K562 (cell line): ENCODE results near the gene TNFAIP3. TPM values are rescaled to one million over a fixed set of nuclear protein-coding genes. Genes with fewer than 3 reads are reported as not detected.
A peak's percentile ranks its signal among the peaks of the same experiment; 100 is the strongest.

Source experiments
- BACH1 ChIP-seq: fragments of 200-800 bp; sonication (Bioruptor generic); IDR thresholded peaks from 2 replicates; pipeline ENCODE4 v1.6.1; 2016; ENCODE audit warnings: missing genetic modification characterization, missing compliant biosample characterization
- CC2D1A ChIP-seq: fragments of 450-650 bp; IDR thresholded peaks from 2 replicates; pipeline ENCODE4 v1.6.1; 2017; ENCODE audit warnings: mild to moderate bottlenecking
- COPS2 ChIP-seq: fragments of 450-650 bp; conservative IDR thresholded peaks from 2 replicates; pipeline ENCODE4 v1.6.1; 2016; ENCODE audit warnings: mild to moderate bottlenecking, moderate library complexity
- CREM ChIP-seq: IDR thresholded peaks from 2 replicates; pipeline ENCODE4 v1.6.1; 2014; ENCODE audit warnings: antibody characterized with exemption, low read depth
- CXXC5 ChIP-seq: fragments of 250-450 bp; sonication (Bioruptor Pico); IDR thresholded peaks from 2 replicates; pipeline ENCODE4 v1.8.0; 2022; ENCODE audit warnings: inconsistent platforms, mild to moderate bottlenecking, moderate library complexity
- DACH1 ChIP-seq: fragments of 450-650 bp; IDR thresholded peaks from 2 replicates; pipeline ENCODE4 v1.6.1; 2018; ENCODE audit not compliant: partially characterized antibody
- E2F6 ChIP-seq, 2 experiments: IDR thresholded peaks; 2 replicates each; pipeline ENCODE4 v1.6.1; 2011; ENCODE audit warnings: borderline replicate concordance in 1 of 2, control low read depth in 1 of 2, low read depth in 1 of 2, low read length in 1 of 2, mild to moderate bottlenecking in 1 of 2, mixed read lengths in 1 of 2, moderate library complexity in 1 of 2; ENCODE audit not compliant: insufficient read depth in 1 of 2, insufficient read length in 1 of 2, poor library complexity in 1 of 2, severe bottlenecking in 1 of 2; ENCODE audit errors: extremely low read depth in 1 of 2
- GATA2 ChIP-seq: sonication (generic); formaldehyde crosslinking; IDR thresholded peaks from 2 replicates; pipeline ENCODE4 v1.4.0; 2020; ENCODE audit warnings: mild to moderate bottlenecking, missing genetic modification reagents
- HLTF ChIP-seq: fragments of 450-650 bp; IDR thresholded peaks from 2 replicates; pipeline ENCODE4 v1.6.1; 2016
- JUNB ChIP-seq: fragments of 450-650 bp; formaldehyde crosslinking; conservative IDR thresholded peaks from 2 replicates; pipeline ENCODE4 v1.4.0; 2020; ENCODE audit warnings: mild to moderate bottlenecking
- KHSRP ChIP-seq: fragments of 450-650 bp; IDR thresholded peaks from 2 replicates; pipeline ENCODE4 v1.6.1; 2017
- KLF6 ChIP-seq: fragments of 250-450 bp; sonication (Bioruptor Pico); IDR thresholded peaks from 2 replicates; pipeline ENCODE4 v1.4.0; 2020; ENCODE audit warnings: mild to moderate bottlenecking, moderate library complexity, borderline replicate concordance
- MCM5 ChIP-seq: fragments of 450-650 bp; IDR thresholded peaks from 2 replicates; pipeline ENCODE4 v1.6.1; 2016; ENCODE audit warnings: low read depth
- MITF ChIP-seq: IDR thresholded peaks from 2 replicates; pipeline ENCODE4 v1.6.1; 2014; ENCODE audit warnings: antibody characterized with exemption
- NRF1 ChIP-seq, 2 experiments: fragments of 450-650 bp; IDR thresholded peaks in 1 of 2; conservative IDR thresholded peaks in 1 of 2; 2 replicates each; pipeline ENCODE4 v1.6.1; 2014; ENCODE audit warnings: mild to moderate bottlenecking in 2 of 2
- PML ChIP-seq: IDR thresholded peaks from 2 replicates; pipeline ENCODE4 v1.6.1; 2012; ENCODE audit warnings: low read length, inconsistent platforms
- PRMT5 ChIP-seq: sonication (generic); formaldehyde crosslinking; IDR thresholded peaks from 2 replicates; pipeline ENCODE4 v1.5.0; 2020; ENCODE audit warnings: missing genetic modification reagents
- PYGO2 ChIP-seq: fragments of 450-650 bp; IDR thresholded peaks from 2 replicates; pipeline ENCODE4 v1.6.1; 2016; ENCODE audit warnings: mild to moderate bottlenecking, missing genetic modification characterization, moderate library complexity, missing compliant biosample characterization
- RAD51 ChIP-seq: fragments of 450-650 bp; IDR thresholded peaks from 2 replicates; pipeline ENCODE4 v1.7.1; 2016; ENCODE audit warnings: low read depth, mild to moderate bottlenecking, borderline replicate concordance
- SMARCA5 ChIP-seq: fragments of 450-650 bp; IDR thresholded peaks from 2 replicates; pipeline ENCODE4 v1.6.1; 2016
- SOX6 ChIP-seq: fragments of 450-650 bp; IDR thresholded peaks from 2 replicates; pipeline ENCODE4 v1.6.1; 2014; ENCODE audit warnings: mild to moderate bottlenecking
- SPI1 ChIP-seq: IDR thresholded peaks from 2 replicates; pipeline ENCODE4 v1.6.1; 2011; ENCODE audit warnings: low read depth, low read length, control low read depth, borderline replicate concordance
- TARDBP ChIP-seq: fragments of 450-650 bp; IDR thresholded peaks from 2 replicates; pipeline ENCODE4 v1.6.1; 2016
- ZBTB2 ChIP-seq: fragments of 450-650 bp; IDR thresholded peaks from 2 replicates; pipeline ENCODE4 v1.6.1; 2016; ENCODE audit warnings: antibody characterized with exemption
- ZBTB26 ChIP-seq: fragments of 450-650 bp; formaldehyde crosslinking; IDR thresholded peaks from 2 replicates; pipeline ENCODE4 v1.4.0; 2022; ENCODE audit warnings: missing genetic modification characterization
- ZNF584 ChIP-seq: fragments of 200-800 bp; sonication (Bioruptor generic); IDR thresholded peaks from 2 replicates; pipeline ENCODE4 v1.6.1; 2016; ENCODE audit warnings: low read depth, mild to moderate bottlenecking, missing genetic modification characterization, missing compliant biosample characterization
- ZNF79 ChIP-seq: fragments of 250-450 bp; sonication (Bioruptor Pico); IDR thresholded peaks from 2 replicates; pipeline ENCODE4 v1.4.0; 2020; ENCODE audit warnings: low read depth, mild to moderate bottlenecking, moderate library complexity
- polyA plus RNA-seq, 8 experiments: library from polyadenylated mRNA; depleted of rRNA in 4 of 8; stranded (reverse) in 5 of 8; unstranded in 3 of 8; fragments of >200 nt; fragmentation: Nextera tagmentation in 2 of 8; fragmentation: Illumina TruSeq in 1 of 8; extraction: Ambion mirVana in 2 of 8; extraction: Trizol in 1 of 8; gene quantifications; 2 replicates each; pipeline versions ENCODE4 v1.2.1 to v1.2.3, GENCODE V29; 2011 to 2014; ENCODE audit warnings: inconsistent platforms in 1 of 8, missing spikeins in 1 of 8
- total RNA-seq, 7 experiments: library from RNA; depleted of rRNA in 6 of 7; stranded (reverse); fragments of >200 nt in 6 of 7; fragmentation: Illumina TruSeq in 2 of 7; extraction: Trizol in 2 of 7; gene quantifications; 2 replicates each; pipeline versions ENCODE4 v1.2.1 to v1.2.3, GENCODE V29; 2011 to 2021; ENCODE audit warnings: low replicate concordance in 1 of 7

TNFAIP3 gene
- total and polyA plus RNA-seq, 9 of the 15 experiments (the other 6 are each of a cell fraction or from before 2014, with no cell fraction given) = 0.79 to 17.0 (median 6.4) TPM

- TF ChIP-seq GATA2 (CRISPR knock-in tag) (peak; percentile 77), RAD51 (peak; percentile 63), ZNF584 (CRISPR knock-in tag) (peak; percentile 77), CREM (peak; percentile 73), BACH1 (tag) (no peak), PML (peak; percentile 59; the same call in 1 of the 2 replicates), SOX6 (peak; percentile 90), COPS2 (no peak), KLF6 (CRISPR knock-in tag) (no peak), TARDBP (peak; percentile 59; the same call in 1 of the 2 replicates), JUNB (CRISPR knock-in tag) (0 out of 2 replicates have a peak, but pooled peaks have one; percentile 17), HLTF (no peak), DACH1 (peak; percentile 93), CXXC5 (CRISPR knock-in tag) (peak; percentile 58), CC2D1A (0 out of 2 replicates have a peak, but pooled peaks have one; percentile 27), PRMT5 (CRISPR knock-in tag) (no peak), ZBTB26 (CRISPR knock-in tag) (no peak), MCM5 (no peak), SPI1 (0 out of 2 replicates have a peak, but pooled peaks have one; percentile 34), ZNF79 (no peak), MITF (peak; percentile 73; the same call in 1 of the 2 replicates), KHSRP (no peak), ZBTB2 (peak; percentile 85), NRF1 (conservative IDR thresholded peaks at IDR 0.05 in 1 of 2, IDR thresholded peaks at IDR 0.05 in 1 of 2) (peak; percentile 27 to 56; a peak in 3 of 4 replicates), E2F6 (IDR thresholded peaks at IDR 0.05; ENCODE audit: borderline replicate concordance in 1 of 2, extremely low read depth in 1 of 2, insufficient read depth in 1 of 2, insufficient read length in 1 of 2, low read depth in 1 of 2, low read length in 1 of 2, poor library complexity in 1 of 2, severe bottlenecking in 1 of 2) (peak; percentile 72 to 94), PYGO2 (tag) (0 out of 2 replicates have a peak, but pooled peaks have one; percentile 18), SMARCA5 (no peak)
Measured at GRCh38 chr6:137866200-137866913, 702 bp upstream of the TNFAIP3 start (continued).
